OCI-LY1 (cell line): ENCODE data around the gene PYCARD.
"Not testable (repeated sequence)": the region's sequence is repeated elsewhere in the genome, so short reads cannot be mapped to it uniquely, and the experiment has no call there.

Experiments used
- H2AFZ ChIP-seq: fragments of 200-600 bp; sonication (generic), shearing (Covaris generic); 2 replicates; pipeline ENCODE4 v1.6.0; 2014; ENCODE audit warnings: antibody characterized with exemption, mild to moderate bottlenecking, low read length
- H3F3A ChIP-seq: fragments of 200-600 bp; sonication (generic), shearing (Covaris generic); 2 replicates; pipeline ENCODE4 v1.6.0; 2014; ENCODE audit warnings: mild to moderate bottlenecking, antibody characterized with exemption, low read length, moderate library complexity; ENCODE audit not compliant: insufficient read depth
- H3K27ac ChIP-seq: fragments of 200-600 bp; sonication (generic); 2 replicates; pipeline ENCODE4 v1.5.1; 2014; ENCODE audit warnings: low read length, mixed run types, mild to moderate bottlenecking, low read depth; ENCODE audit not compliant: poor library complexity, severe bottlenecking
- H3K27me3 ChIP-seq: fragments of 200-600 bp; sonication (generic); 2 replicates; pipeline ENCODE4 v1.6.0; 2014; ENCODE audit warnings: antibody characterized with exemption, mild to moderate bottlenecking, low read length, moderate library complexity; ENCODE audit not compliant: insufficient read depth
- H3K36me3 ChIP-seq: fragments of 200-600 bp; sonication (generic); 2 replicates; pipeline ENCODE4 v1.6.1; 2014; ENCODE audit warnings: mild to moderate bottlenecking, antibody characterized with exemption, low read length, moderate library complexity, mixed read lengths; ENCODE audit not compliant: insufficient read depth
- H3K4me1 ChIP-seq: fragments of 200-600 bp; sonication (generic); 2 replicates; pipeline ENCODE4 v1.5.1; 2014; ENCODE audit warnings: mild to moderate bottlenecking, low read length, moderate library complexity; ENCODE audit not compliant: insufficient read depth, severe bottlenecking
- H3K4me2 ChIP-seq: fragments of 200-600 bp; sonication (generic), shearing (Covaris generic); 2 replicates; pipeline ENCODE4 v1.6.1; 2014; ENCODE audit warnings: low read length
- H3K4me3 ChIP-seq: fragments of 200-600 bp; sonication (generic); 2 replicates; pipeline ENCODE4 v1.5.1; 2014; ENCODE audit warnings: low read length, low read depth, mild to moderate bottlenecking, mixed read lengths; ENCODE audit not compliant: poor library complexity, severe bottlenecking
- H3K79me2 ChIP-seq: fragments of 200-600 bp; shearing (Covaris generic); 2 replicates; pipeline ENCODE4 v1.6.1; 2016; ENCODE audit warnings: mixed run types, low read length, mixed read lengths; ENCODE audit not compliant: insufficient read depth
- H3K9ac ChIP-seq: fragments of 200-600 bp; sonication (generic), shearing (Covaris generic); 2 replicates; pipeline ENCODE4 v1.6.1; 2014; ENCODE audit warnings: mild to moderate bottlenecking, low read length, mixed read lengths
- H3K9me2 ChIP-seq: fragments of 200-600 bp; sonication (generic), shearing (Covaris generic); 2 replicates; pipeline ENCODE4 v1.6.1; 2014; ENCODE audit warnings: low read depth, mild to moderate bottlenecking, low read length, mixed read lengths
- H3K9me3 ChIP-seq: fragments of 200-600 bp; shearing (Covaris generic); 2 replicates; pipeline ENCODE4 v1.6.1; 2014; ENCODE audit warnings: low read length, mixed read lengths
- H4K20me1 ChIP-seq: fragments of 200-600 bp; sonication (generic), shearing (Covaris generic); 2 replicates; pipeline ENCODE4 v1.6.0; 2016; ENCODE audit warnings: mild to moderate bottlenecking, low read length; ENCODE audit not compliant: insufficient read depth
- CTCF ChIP-seq: fragments of 200-600 bp; sonication (generic), shearing (Covaris generic); IDR thresholded peaks from 2 replicates; pipeline ENCODE4 v1.5.1; 2017; ENCODE audit warnings: mild to moderate bottlenecking, antibody characterized with exemption, low read length, moderate library complexity, mixed read lengths
- EZH2 ChIP-seq: fragments of 200-600 bp; sonication (generic), shearing (Covaris generic); IDR thresholded peaks from 2 replicates; pipeline ENCODE4 v1.8.0; 2017; ENCODE audit warnings: borderline replicate concordance, mixed run types, mild to moderate bottlenecking, antibody characterized with exemption, low read length, moderate library complexity, mixed read lengths

The PYCARD gene

GRCh38 chr16:31177136-31177535 lies 25.4 kb downstream of the PYCARD start:
- Histone ChIP-seq H3K4me3 (no peak overlapping the region), H3K4me2 (0 out of 2 replicates have a peak overlapping the region, but pooled peaks have one; percentile 16), H3K9me2 (no peaks in the 10 kb centered on the region), H3K36me3 (peaks cover 15% of the 10 kb centered on the region), H3K27ac (no peak overlapping the region), H3K4me1 (peaks cover 26% of the 10 kb centered on the region), H3K27me3 (no peaks in the 10 kb centered on the region), H4K20me1 (0 out of 2 replicates have a peak, but pooled peaks cover 2% of the 10 kb centered on the region), H3K9ac (peak overlapping the region; percentile 30; the same call in 1 of the 2 replicates), H3K79me2 (peaks cover 21% of the 10 kb centered on the region), H2AFZ (peak overlapping the region; percentile 84; the same call in 1 of the 2 replicates), H3F3A (peaks cover 5% of the 10 kb centered on the region; the same call in 1 of the 2 replicates), H3K9me3 (no peaks in the 10 kb centered on the region)
- TF ChIP-seq EZH2 (no peak), CTCF (no peak)

- not testable (repeated sequence) for H3K4me3 ChIP-seq, H2AFZ ChIP-seq, H3K79me2 ChIP-seq, H3K9ac ChIP-seq, H3K4me2 ChIP-seq, H3F3A ChIP-seq, H3K9me3 ChIP-seq, H3K27ac ChIP-seq, H3K9me2 ChIP-seq, H4K20me1 ChIP-seq, H3K27me3 ChIP-seq, H3K4me1 ChIP-seq, H3K36me3 ChIP-seq
Observed at GRCh38 chr16:31170048-31170447, 32.5 kb downstream of the PYCARD start.

GRCh38 chr16:31168848-31169247 lies 33.7 kb downstream of the PYCARD start:
- Histone ChIP-seq H3F3A (no peaks in the 10 kb centered on the region), H3K36me3 (no peaks in the 10 kb centered on the region), H3K4me2 (no peak overlapping the region), H3K9me2 (no peaks in the 10 kb centered on the region), H3K4me1 (no peaks in the 10 kb centered on the region), H3K79me2 (no peaks in the 10 kb centered on the region), H3K9me3 (no peaks in the 10 kb centered on the region), H4K20me1 (no peaks in the 10 kb centered on the region), H2AFZ (no peak overlapping the region), H3K9ac (no peak overlapping the region), H3K4me3 (no peak overlapping the region), H3K27me3 (no peaks in the 10 kb centered on the region), H3K27ac (no peak overlapping the region)
- TF ChIP-seq EZH2, result no peak
- TF ChIP-seq CTCF, result no peak

GRCh38 chr16:31167315-31167714 lies 35.2 kb downstream of the PYCARD start:
- TF ChIP-seq CTCF (no peak), EZH2 (no peak)
- H3K4me2 ChIP-seq, result no peak overlapping the region
- H3K4me1 ChIP-seq, result no peaks in the 10 kb centered on the region
- H3K9me2 ChIP-seq, result no peaks in the 10 kb centered on the region
- H3K27me3 ChIP-seq, result no peaks in the 10 kb centered on the region
- H3K79me2 ChIP-seq, result no peaks in the 10 kb centered on the region
- H4K20me1 ChIP-seq, result no peaks in the 10 kb centered on the region
- no peaks in the 10 kb centered on the region for H3F3A ChIP-seq
- no peak overlapping the region for H3K9ac ChIP-seq
- H3K27ac ChIP-seq, result no peak overlapping the region
- no peaks in the 10 kb centered on the region for H3K9me3 ChIP-seq
- no peak overlapping the region for H3K4me3 ChIP-seq
- no peak overlapping the region for H2AFZ ChIP-seq
- H3K36me3 ChIP-seq, result no peaks in the 10 kb centered on the region
